Measurements from ENCODE around the gene PEX13.

DNA sequence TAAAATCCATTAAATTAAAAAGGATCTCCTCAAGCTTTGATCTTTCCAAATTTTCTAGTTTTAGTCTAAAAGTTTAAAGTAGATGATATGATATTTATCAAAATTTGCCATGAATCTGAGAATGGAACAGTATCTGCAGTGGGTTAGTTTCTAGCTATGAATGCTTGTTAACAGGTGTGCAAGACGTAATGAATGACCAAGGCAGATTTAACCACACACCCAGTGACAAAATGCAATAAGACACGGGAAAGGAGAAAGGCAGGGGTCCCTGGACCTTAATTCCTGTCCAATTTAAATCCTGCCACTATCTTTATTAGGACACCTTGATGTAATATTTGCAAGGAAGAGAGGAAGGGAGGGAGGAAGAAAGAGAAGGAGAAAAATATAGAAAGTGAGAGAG is 30.5 kb upstream of the PEX13 start:
- TF ChIP-seq EZH2phosphoT487 (IDR thresholded peaks at IDR 0.05; ENCODE audit: borderline replicate concordance, low read length): no peak
- TF ChIP-seq, protein P1, sequence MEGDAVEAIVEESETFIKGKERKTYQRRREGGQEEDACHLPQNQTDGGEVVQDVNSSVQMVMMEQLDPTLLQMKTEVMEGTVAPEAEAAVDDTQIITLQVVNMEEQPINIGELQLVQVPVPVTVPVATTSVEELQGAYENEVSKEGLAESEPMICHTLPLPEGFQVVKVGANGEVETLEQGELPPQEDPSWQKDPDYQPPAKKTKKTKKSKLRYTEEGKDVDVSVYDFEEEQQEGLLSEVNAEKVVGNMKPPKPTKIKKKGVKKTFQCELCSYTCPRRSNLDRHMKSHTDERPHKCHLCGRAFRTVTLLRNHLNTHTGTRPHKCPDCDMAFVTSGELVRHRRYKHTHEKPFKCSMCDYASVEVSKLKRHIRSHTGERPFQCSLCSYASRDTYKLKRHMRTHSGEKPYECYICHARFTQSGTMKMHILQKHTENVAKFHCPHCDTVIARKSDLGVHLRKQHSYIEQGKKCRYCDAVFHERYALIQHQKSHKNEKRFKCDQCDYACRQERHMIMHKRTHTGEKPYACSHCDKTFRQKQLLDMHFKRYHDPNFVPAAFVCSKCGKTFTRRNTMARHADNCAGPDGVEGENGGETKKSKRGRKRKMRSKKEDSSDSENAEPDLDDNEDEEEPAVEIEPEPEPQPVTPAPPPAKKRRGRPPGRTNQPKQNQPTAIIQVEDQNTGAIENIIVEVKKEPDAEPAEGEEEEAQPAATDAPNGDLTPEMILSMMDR (IDR thresholded peaks at IDR 0.05; ENCODE audit: low read depth, low read length, poor library complexity, severe bottlenecking): no peak
